Eye (tissue), 1 donor: Measurements from ENCODE around the gene GH2.
A peak's percentile ranks its signal among the peaks of the same experiment; 100 is the strongest.
"Not testable (repeated sequence)": the region's sequence is repeated elsewhere in the genome, so short reads cannot be mapped to it uniquely, and the experiment has no call there.

ENCODE experiments used
- DNase-seq: peaks from one replicate; pipeline ENCODE4 v3.0.0-alpha.2; 2015

The GH2 gene

DNA sequence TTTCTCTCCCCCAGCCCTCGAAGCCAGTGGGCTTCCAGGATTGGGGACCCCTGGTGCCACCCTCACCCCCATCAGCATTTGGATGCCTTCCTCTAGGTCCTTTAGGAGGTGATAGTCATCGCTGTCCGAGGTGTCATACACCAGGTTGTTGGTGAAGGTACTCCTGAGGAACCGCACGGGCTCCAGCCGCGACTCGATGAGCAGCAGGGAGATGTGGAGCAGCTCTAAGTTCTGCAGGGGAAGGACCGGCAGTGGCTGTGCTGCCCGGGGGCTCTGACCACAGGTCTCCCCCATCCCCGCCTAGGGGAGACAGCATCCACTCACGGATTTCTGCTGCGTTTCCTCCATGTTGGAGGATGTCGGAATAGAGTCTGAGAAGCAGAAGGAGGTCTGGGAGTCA, 28.4 kb upstream of the GH2 start:
- no peak for DNase-seq

DNA sequence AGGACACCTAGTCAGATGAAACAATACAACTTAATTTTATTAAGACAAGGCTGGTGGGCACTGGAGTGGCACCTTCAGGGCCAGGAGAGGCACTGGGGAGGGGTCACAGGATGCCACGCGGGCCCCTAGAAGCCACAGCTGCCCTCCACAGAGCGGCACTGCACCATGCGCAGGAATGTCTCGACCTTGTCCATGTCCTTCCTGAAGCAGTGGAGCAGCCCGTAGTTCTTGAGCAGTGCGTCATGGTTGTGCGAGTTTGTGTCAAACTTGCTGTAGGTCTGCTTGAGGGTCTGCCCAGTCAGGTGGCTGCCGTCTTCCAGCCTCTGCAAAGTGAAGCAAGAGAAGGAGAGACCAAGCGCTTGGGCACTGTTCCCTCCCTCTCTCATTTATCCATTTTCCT, 27.8 kb upstream of the GH2 start:
- not testable (repeated sequence) for DNase-seq

DNA sequence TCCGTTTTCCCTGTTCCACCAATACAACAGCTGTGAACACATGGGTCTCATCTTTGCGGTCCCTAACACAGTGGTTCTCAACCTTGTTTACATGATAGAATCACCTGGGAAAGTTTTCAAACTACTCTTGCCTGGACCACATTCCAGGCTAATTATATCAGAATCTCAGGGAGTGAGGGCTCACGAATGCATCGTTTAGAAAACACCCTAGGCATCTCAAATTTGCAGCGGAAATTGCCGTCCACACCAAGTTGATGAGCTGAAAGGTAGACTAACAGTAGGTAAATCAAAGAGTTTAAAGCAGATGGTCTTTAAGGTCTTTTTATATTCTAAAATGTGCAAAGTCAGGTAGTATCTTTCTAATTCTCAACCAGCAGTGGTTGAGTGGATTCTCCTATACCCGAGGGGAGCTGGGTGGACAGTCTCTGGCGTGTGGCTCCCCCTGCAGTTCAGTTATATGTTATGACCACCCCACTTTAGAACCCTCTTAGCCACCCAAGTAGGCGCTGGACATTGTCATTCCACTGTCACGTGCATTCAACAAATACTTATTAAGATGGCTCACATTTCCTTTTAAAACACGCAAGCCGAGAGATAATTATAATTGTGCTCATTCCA, 25.5 kb upstream of the GH2 start:
- not testable (repeated sequence) for DNase-seq

DNA sequence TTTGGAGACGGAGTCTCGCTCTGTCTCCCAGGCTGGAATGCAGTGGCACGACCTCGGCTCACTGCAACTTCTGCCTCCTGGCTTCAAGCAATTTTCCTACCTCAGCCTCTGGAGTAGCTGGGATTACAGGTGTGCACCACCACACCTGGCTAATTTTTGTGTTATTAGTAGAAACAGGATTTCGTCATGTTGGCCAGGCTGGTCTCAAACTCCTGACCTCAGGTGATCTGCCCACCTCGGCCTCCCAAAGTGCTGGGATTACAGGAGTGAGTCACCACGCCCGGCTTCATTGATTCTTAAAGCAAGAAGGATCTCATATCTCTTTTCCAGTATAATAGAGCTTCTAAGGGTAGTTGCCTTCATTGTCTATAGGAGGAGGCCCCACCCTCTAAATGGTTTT, 23.1 kb upstream of the GH2 start:
- not testable (repeated sequence) for DNase-seq

DNA sequence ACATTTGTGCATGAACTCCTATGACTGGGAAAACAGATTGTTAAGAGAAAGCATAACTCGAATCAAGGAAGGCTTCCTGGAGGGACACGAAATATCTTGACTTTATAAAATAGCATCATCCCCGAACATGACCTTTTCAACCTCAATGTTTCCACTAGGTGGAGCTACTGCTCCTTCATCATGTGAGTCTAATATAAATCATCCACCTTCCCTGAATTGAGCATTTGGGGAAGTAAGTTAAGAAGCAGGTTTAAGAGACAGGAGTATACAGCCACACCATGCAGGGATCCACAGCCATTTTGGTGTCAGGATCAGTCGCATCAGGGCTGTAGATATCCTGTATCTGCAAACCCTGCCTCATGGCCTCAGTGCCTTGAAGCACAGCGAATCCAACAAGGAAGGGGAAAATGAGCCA, 22.1 kb upstream of the GH2 start:
- DNase-seq, result not testable (repeated sequence)

DNA sequence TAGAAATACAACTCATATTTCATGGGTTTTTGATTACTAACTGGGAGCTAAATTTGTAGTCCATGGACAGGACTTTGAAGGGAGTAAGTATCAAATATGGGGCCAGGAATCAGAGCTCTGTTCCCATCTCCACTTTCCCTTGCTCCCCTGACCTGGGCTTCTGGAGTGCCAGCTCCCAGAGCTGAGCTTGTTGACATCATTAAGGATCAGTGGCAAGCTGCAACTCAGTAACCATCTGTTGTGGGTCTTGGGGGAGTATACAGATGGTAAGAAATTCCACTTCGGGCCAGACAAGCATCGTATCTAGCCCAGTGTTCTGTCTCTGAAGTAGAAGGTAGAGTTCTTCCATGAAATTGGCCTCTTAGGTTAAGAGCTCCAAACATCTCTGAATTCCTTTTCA, 20.2 kb upstream of the GH2 start:
- not testable (repeated sequence) for DNase-seq

DNA sequence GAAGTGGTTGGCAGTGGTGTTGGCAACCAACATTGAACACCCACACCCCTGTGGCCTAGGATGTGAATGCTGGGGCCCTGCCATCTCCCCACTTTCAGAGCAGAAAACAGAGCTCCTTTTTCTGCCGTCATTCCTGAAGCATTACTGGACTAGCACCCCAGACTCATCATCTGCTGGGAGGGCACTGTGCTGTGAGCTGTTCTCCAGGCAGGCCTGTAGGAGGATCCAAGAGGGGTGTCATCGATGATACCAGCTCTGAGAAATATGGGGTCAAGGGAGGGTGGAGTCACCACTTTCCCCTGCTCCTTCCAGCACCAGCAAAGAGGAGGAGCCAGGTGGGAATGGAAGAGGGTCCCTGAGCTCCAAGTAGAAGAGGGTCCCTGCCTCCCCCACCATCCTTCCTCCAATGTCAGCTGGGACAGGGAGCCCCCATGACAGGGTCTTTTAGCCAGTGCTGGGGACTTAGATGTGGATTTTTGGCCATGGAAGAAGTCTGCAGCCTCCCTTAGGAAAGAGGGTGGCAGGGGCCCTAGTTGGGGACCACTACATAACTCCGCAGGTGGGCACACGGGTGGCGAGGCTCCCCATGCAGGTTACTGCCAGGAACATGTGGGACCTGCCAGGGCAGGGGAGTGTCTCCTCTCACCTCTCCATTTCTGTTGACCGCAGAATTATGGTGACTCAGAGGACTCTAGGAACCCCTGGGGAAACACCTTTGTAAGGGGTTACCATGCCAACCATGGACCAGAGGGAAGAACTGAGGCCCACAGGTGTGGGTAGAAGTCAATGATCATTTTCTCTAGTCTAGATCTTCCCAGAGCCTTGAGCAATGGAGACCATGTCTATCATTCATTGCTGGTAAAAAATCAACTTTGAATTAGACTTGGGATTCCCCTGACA, 17.4 kb upstream of the GH2 start:
- not testable (repeated sequence) for DNase-seq

DNA sequence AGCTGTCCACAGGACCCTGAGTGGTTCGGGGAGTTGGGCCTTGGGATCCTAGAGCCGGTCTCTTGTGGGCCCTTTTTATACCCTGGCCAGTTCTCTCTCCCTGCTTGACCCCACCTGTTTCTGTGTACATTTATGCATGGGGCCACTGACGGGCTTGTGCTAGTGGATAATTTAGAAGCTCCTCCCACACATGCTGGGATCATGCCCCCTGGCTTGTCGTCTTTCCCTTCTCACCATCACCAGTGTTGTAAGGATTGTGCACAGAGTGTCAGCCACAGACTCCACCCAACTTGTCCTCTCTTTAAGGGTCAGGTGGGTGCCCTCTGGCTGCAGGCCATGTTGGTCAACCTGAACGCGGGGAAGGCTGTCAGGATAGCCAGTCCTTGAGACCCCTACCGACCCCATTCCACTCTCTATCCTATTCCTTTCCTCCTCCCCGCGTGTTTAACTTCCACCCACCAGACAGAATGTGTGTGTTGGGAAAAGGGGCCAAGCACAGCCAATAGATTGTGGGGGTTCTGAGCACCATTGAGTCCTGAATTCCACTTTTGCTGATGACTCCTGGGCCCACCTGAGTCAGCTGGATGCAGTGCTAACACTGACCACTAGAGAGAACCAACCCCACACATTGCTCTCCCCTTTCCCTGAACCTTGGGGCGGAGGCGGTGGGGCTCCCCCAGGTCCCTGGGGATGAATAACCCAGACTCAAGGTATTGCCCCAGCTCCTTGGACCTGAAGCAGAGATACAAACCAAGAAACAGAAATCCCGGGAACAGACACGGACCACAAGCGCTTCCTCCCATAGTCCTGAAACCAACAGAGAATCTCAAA, 15.0 kb upstream of the GH2 start, which contains the start of gene CSH1:
Gene CSH1 (minus strand): TSS at position 51 of the 831 bp plus-strand sequence. CDS start 63 bp downstream, outside the sequence.
- DNase-seq, result not testable (repeated sequence)

DNA sequence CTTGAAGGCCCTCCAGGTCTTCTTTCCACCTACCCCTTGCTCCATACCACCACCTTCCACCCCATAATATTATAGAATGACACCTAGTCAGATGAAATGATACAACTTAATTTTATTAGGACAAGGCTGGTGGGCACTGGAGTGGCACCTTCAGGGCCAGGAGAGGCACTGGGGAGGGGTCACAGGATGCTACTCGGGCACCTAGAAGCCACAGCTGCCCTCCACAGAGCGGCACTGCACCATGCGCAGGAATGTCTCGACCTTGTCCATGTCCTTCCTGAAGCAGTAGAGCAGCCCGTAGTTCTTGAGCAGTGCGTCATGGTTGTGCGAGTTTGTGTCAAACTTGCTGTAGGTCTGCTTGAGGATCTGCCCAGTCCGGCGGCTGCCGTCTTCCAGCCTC, 13.1 kb upstream of the GH2 start:
- DNase-seq, result not testable (repeated sequence)

DNA sequence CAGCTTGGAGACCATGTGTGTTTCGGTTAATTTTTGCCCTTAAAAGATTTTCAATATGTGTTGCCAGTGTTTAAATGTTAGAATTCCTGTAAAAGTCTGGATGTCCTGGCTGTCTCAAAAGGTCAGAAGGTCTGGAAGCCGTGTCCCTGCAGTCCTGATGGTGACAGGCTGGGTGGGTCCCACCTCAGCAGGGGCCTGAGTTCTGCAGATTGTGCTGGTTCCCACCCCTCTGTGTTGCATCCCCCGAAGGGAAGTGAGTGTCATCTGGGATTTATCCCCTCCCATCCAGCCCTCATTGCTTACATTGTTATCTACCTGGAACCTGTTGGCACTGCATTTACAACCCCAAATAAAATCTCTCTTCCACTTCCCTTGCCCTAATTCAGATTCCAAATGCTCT, 12.3 kb upstream of the GH2 start:
- DNase-seq, result not testable (repeated sequence)

DNA sequence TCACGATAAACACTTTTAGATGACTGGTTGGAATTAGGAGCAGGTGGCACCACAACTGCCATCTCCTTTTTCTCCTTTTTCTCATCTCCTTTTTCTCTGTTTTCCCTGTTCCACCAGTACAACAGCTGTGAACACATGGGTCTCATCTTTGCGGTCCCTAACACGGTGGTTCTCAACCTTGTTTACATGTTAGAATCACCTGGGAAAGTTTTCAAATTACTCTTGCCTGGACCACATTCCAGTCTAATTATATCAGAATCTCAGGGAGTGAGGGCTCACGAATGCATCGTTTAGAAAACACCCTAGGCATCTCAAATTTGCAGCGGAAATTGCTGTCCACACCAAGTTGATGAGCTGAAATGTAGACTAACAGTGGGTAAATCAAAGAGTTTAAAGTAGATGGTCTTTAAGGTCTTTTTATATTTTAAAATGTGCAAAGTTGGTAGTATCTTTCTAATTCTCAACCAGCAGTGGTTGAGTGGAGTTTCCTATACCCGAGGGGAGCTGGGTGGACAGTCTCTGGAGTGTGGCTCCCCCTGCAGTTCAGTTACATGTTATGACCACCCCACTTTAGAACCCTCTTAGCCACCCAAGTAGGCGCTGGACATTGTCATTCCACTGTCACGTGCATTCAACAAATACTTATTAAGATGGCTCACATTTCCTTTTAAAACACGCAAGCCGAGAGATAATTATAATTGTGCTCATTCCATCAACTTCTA, 10.7 kb upstream of the GH2 start:
- DNase-seq, result not testable (repeated sequence)

DNA sequence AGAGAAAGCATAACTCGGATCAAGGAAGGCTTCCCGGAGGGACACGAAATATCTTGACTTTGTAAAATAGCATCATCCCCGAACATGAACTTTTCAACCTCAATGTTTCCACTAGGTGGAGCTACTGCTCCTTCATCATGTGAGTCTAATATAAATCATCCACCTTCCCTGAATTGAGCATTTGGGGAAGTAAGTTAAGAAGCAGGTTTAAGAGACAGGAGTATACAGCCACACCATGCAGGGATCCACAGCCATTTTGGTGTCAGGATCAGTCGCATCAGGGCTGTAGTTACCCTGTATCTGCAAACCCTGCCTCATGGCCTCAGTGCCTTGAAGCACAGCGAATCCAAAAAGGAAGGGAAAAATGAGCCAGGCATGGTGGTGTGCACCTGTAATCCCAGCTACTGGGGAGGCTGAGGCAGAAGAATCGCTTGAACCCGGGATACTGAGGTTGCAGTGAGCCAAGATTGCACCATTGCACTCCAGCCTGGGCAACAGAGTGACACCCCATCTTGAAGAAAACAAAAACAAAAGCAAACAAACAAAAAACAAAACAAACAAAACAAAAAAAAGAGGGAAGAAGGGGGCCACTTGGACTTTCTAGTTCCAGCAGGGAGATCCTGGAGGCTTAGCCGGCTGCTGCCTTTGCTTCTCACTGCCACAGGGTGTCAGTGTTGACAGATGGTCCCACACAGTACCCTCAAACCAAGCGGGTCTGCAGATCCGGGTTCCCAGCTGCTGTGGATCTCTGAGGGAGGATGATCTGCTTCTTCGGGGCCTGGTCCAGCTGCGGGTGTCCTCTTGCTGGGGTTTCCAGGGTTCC, 7.5 kb upstream of the GH2 start:
- peak; percentile 64 for DNase-seq

DNA sequence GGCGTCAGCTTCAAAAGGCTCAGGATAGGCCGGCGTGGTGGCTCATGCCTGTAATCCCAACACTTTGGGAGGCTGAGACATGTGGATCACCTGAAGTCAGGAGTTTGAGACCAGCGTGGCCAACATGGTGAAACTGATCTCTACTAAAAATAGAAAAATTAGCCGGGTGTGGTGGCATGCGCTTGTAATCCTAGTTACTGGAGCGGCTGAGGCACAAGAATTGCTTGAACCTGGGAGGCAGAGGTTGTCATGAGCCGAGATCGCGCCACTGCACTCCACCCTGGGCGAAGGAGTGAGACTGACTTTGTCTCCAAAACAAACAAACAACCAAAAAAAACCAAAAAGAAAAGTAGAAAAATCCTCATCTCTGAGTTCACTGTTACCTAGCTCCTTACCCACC, 3.4 kb upstream of the GH2 start:
- not testable (repeated sequence) for DNase-seq

DNA sequence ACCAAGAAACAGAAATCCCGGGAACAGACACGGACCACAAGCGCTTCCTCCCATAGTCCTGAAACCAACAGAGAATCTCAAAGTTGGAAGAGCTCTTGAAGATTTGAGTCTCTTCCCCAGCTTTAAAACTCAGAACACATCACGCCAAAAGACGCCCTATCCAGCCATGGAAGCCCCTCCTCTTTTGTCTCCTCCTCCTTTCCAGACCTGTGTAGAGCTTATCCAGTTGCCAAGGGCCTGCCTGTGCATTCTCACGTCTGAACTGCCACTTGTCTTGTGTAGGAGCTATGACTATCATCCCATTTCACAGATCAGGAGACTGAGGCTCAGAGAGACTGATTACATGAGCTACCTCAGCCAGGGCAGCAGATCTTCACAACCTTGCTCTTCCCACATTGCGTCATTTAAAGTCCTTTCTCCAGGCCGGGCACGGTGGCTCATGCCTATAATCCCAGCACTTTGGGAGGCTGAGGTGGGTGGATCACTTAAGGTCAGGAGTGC, 932 bp upstream of the GH2 start:
- DNase-seq, result not testable (repeated sequence)

DNA sequence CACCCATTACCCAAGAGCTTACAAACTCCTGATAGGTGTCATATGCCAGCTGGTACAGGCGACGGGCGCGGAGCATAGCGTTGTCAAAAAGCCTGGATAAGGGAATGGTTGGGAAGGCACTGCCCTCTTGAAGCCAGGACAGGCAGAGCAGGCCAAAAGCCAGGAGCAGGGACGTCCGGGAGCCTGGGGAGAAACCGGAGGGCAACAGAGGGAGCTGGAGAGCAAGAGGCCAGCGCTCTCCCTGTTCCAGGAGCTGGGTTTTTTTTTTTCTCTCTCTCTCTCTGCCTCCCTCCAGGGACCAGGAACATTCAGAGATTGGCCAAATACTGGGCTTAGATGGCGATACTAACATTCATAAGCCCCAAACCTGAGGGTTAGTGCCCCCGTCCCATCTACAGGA, 407 bp downstream of the GH2 start:
- not testable (repeated sequence) for DNase-seq

DNA sequence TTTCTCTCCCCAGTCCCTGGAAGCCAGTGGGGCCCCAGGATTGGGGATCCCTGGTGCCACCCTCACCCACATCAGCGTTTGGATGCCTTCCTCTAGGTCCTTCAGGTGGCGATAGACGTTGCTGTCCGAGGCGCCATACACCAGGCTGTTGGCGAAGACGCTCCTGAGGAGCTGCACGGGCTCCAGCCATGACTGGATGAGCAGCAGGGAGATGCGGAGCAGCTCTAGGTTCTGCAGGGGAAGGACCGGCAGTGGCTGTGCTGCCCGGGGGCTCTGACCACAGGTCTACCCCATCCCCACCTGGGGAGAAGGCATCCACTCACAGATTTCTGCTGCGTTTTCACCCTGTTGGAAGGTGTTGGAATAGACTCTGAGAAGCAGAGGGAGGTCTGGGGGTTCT, 1.0 kb downstream of the GH2 start:
- no peak for DNase-seq

DNA sequence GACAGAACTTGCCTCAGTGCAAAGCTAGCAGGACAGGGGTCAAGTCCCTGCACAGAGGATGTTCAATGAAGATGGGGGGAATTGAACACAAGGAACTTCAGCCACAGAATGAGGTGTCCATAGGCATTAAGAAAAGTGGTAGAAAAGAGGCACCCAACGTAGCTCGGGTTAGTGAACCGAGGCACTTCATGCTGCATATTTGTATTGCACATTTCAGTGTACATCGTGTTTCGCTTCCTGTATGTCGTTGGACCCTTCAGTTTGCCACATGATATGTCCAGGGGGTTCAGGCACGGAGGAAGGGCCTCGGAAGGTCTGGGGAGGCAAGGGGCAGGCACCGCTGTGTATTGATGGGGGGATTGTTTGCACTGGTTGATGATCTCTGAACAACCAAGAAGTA, 3.3 kb downstream of the GH2 start:
- not testable (repeated sequence) for DNase-seq

DNA sequence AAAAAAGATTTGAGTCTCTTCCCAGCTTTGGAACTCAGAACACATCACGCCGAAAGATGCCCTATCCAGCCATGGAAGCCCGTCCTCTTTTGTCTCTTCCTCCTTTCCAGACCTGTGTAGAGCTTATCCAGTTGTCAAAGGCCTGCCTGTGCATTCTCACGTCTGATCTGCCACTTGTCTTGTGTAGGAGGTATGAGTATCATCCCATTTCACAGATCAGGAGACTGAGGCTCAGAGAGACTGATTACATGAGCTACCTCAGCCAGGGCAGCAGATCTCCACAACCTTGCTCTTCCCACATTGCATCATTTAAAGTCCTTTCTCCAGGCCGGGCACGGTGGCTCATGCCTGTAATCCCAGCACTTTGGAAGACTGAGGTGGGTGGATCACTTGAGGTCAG, 7.1 kb downstream of the GH2 start:
- DNase-seq, result not testable (repeated sequence)

DNA sequence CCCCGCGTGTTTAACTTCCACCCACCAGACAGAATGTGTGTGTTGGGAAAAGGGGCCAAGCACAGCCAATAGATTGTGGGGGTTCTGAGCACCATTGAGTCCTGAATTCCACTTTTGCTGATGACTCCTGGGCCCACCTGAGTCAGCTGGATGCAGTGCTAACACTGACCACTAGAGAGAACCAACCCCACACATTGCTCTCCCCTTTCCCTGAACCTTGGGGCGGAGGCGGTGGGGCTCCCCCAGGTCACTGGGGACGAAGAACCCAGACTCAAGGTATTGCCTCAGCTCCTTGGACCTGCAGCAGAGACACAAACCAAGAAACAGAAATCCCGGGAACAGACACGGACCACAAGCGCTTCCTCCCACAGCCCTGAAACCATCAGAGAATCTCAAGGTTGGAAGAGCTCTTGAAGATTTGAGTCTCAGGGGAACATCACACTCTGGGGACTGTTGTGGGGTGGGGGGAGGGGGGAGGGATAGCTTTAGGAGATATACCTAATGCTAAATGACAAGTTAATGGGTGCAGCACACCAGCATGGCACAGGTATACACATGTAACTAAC, 7.6 kb downstream of the GH2 start:
- not testable (repeated sequence) for DNase-seq

DNA sequence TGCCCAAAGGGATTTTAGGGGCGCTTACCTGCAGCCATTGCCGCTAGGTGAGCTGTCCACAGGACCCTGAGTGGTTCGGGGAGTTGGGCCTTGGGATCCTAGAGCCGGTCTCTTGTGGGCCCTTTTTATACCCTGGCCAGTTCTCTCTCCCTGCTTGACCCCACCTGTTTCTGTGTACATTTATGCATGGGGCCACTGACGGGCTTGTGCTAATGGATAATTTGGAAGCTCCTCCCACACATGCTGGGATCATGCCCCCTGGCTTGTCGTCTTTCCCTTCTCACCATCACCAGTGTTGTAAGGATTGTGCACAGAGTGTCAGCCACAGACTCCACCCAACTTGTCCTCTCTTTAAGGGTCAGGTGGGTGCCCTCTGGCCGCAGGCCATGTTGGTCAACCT, 8.2 kb downstream of the GH2 start, which contains the start of gene CSH2:
Gene CSH2 (minus strand): TSS at position 101 of the 400 bp plus-strand sequence. CDS start 63 bp downstream, at position 38.
- DNase-seq, result not testable (repeated sequence)
